Medulla oblongata (tissue), 1 donor: ENCODE data around the gene NPAS3.
"Not testable (repeated sequence)": the region's sequence is repeated elsewhere in the genome, so short reads cannot be mapped to it uniquely, and the experiment has no call there.

Source experiments
- DNase-seq: peaks from one replicate; pipeline ENCODE4 v3.0.0-alpha.2; 2015; ENCODE audit errors: extremely low spot score

Gene NPAS3

GRCh38 chr14:33070475-33070874 is 131.8 kb downstream of the NPAS3 start:
- DNase-seq, result peak; percentile 59

GRCh38 chr14:33073023-33073422 is 134.3 kb downstream of the NPAS3 start:
- DNase-seq, result no peak

GRCh38 chr14:33081259-33081658 is 142.6 kb downstream of the NPAS3 start:
- no peak for DNase-seq

GRCh38 chr14:33085799-33086198 is 147.1 kb downstream of the NPAS3 start:
- no peak for DNase-seq

- not testable (repeated sequence) for DNase-seq
Observed at GRCh38 chr14:33088274-33088673, 149.6 kb downstream of the NPAS3 start.

- no peak for DNase-seq
Observed at GRCh38 chr14:33098016-33098415, 159.3 kb downstream of the NPAS3 start.

GRCh38 chr14:33103489-33103888 is 164.8 kb downstream of the NPAS3 start:
- DNase-seq, result no peak

- DNase-seq, result no peak
Observed at GRCh38 chr14:33103966-33104365, 165.3 kb downstream of the NPAS3 start.

GRCh38 chr14:33110737-33111443 is 172.2 kb downstream of the NPAS3 start:
- no peak for DNase-seq

- no peak for DNase-seq
Observed at GRCh38 chr14:33114331-33114730, 175.7 kb downstream of the NPAS3 start.

GRCh38 chr14:33118668-33119067 is 180.0 kb downstream of the NPAS3 start:
- DNase-seq, result no peak

- no peak for DNase-seq
Observed at GRCh38 chr14:33120341-33120740, 181.7 kb downstream of the NPAS3 start.

- no peak for DNase-seq
Observed at GRCh38 chr14:33120966-33121365, 182.3 kb downstream of the NPAS3 start.

GRCh38 chr14:33123281-33123680 is 184.6 kb downstream of the NPAS3 start:
- no peak for DNase-seq

GRCh38 chr14:33126433-33126832 is 187.8 kb downstream of the NPAS3 start:
- no peak for DNase-seq

GRCh38 chr14:33127531-33127930 is 188.9 kb downstream of the NPAS3 start:
- no peak for DNase-seq

- no peak for DNase-seq
Observed at GRCh38 chr14:33131801-33132200, 193.1 kb downstream of the NPAS3 start.

GRCh38 chr14:33134162-33134561 is 195.5 kb downstream of the NPAS3 start:
- DNase-seq, result no peak

GRCh38 chr14:33134975-33135374 is 196.3 kb downstream of the NPAS3 start:
- DNase-seq, result no peak

GRCh38 chr14:33150666-33151428 is 212.2 kb downstream of the NPAS3 start:
- DNase-seq, result no peak

GRCh38 chr14:33163109-33163508 is 224.4 kb downstream of the NPAS3 start:
- DNase-seq, result no peak

- no peak for DNase-seq
Observed at GRCh38 chr14:33163600-33163999, 224.9 kb downstream of the NPAS3 start.
